Mesenchymal stem cell (in vitro differentiated cells and primary cell): ENCODE measurements around the gene STON2.

Experiments used
- DNase-seq: peaks from one replicate; pipeline ENCODE4 v3.0.0-alpha.2; 2013
- H2AFZ ChIP-seq: one replicate; pipeline ENCODE4 v1.6.1; 2013; ENCODE audit warnings: low read depth, mild to moderate bottlenecking, control low read depth, inconsistent platforms, low read length, moderate library complexity
- H2AK5ac ChIP-seq: 2 replicates; pipeline ENCODE4 v1.6.1; 2013; ENCODE audit warnings: low read length, moderate library complexity, mild to moderate bottlenecking, inconsistent platforms; ENCODE audit not compliant: severe bottlenecking
- H2BK120ac ChIP-seq: one replicate; pipeline ENCODE4 v1.6.1; 2013; ENCODE audit warnings: low read depth, mild to moderate bottlenecking, inconsistent platforms, low read length, moderate library complexity
- H2BK12ac ChIP-seq, 2 experiments: one replicate each; pipeline ENCODE4 v1.6.1; 2013; ENCODE audit warnings: inconsistent platforms in 2 of 2, low read length in 2 of 2, mild to moderate bottlenecking in 2 of 2, moderate library complexity in 2 of 2, control low read depth in 1 of 2
- H2BK15ac ChIP-seq: one replicate; pipeline ENCODE4 v1.6.1; 2013; ENCODE audit warnings: mild to moderate bottlenecking, low read depth, inconsistent platforms; ENCODE audit not compliant: poor library complexity, severe bottlenecking
- H2BK5ac ChIP-seq: 2 replicates; pipeline ENCODE4 v1.6.1; 2013; ENCODE audit warnings: low read depth, mild to moderate bottlenecking, low read length, control low read depth, inconsistent platforms; ENCODE audit not compliant: poor library complexity, severe bottlenecking
- H3K14ac ChIP-seq, 2 experiments: one replicate each; pipeline ENCODE4 v1.6.1; 2013; ENCODE audit warnings: inconsistent platforms in 2 of 2, low read length in 2 of 2, control low read depth in 1 of 2, mild to moderate bottlenecking in 1 of 2, moderate library complexity in 1 of 2
- H3K18ac ChIP-seq, 2 experiments: one replicate each; pipeline ENCODE4 v1.6.1; 2013; ENCODE audit warnings: inconsistent platforms in 2 of 2, low read length in 2 of 2, control low read depth in 1 of 2, low read depth in 1 of 2, mild to moderate bottlenecking in 1 of 2
- H3K23ac ChIP-seq, 2 experiments: one replicate each; pipeline ENCODE4 v1.6.1; 2013; ENCODE audit warnings: inconsistent platforms in 2 of 2, low read length in 2 of 2, mild to moderate bottlenecking in 2 of 2, moderate library complexity in 2 of 2, control low read depth in 1 of 2
- H3K27ac ChIP-seq: 2 replicates; pipeline ENCODE4 v1.5.1; 2013; ENCODE audit warnings: mild to moderate bottlenecking, moderate library complexity, low read length, control low read depth, inconsistent platforms; ENCODE audit not compliant: poor library complexity, severe bottlenecking
- H3K27me3 ChIP-seq, 2 experiments: 2 replicates each; pipeline versions ENCODE4 v1.6.1 to v1.7.0; 2013; ENCODE audit warnings: low read length in 2 of 2, mild to moderate bottlenecking in 2 of 2, moderate library complexity in 2 of 2, control low read depth in 1 of 2, inconsistent platforms in 1 of 2; ENCODE audit not compliant: control insufficient read depth in 1 of 2, insufficient read depth in 1 of 2
- H3K36me3 ChIP-seq, 2 experiments: 2 replicates each; pipeline versions ENCODE4 v1.6.1 to v1.7.0; 2013; ENCODE audit warnings: low read length in 2 of 2, control low read depth in 1 of 2, inconsistent platforms in 1 of 2, low read depth in 1 of 2, mild to moderate bottlenecking in 1 of 2; ENCODE audit not compliant: insufficient read depth in 2 of 2, control insufficient read depth in 1 of 2
- H3K4ac ChIP-seq, 2 experiments: one replicate each; pipeline ENCODE4 v1.6.1; 2013; ENCODE audit warnings: inconsistent platforms in 2 of 2, low read length in 2 of 2, mild to moderate bottlenecking in 2 of 2, moderate library complexity in 2 of 2, control low read depth in 1 of 2, low read depth in 1 of 2
- H3K4me1 ChIP-seq: 2 replicates; pipeline ENCODE4 v1.6.1; 2013; ENCODE audit warnings: low read depth, low read length, control low read depth; ENCODE audit not compliant: control insufficient read depth, insufficient read depth
- H3K4me2 ChIP-seq: 2 replicates; pipeline ENCODE4 v1.6.1; 2013; ENCODE audit warnings: low read length, mild to moderate bottlenecking, inconsistent platforms; ENCODE audit not compliant: poor library complexity, severe bottlenecking
- H3K4me3 ChIP-seq, 2 experiments: 2 replicates each; pipeline versions ENCODE4 v1.5.1 to v1.7.0; 2013; ENCODE audit warnings: low read length in 2 of 2, mild to moderate bottlenecking in 2 of 2, control low read depth in 1 of 2, low read depth in 1 of 2; ENCODE audit not compliant: insufficient read depth in 1 of 2
- H3K79me1 ChIP-seq: replicated peaks from 2 replicates; pipeline ENCODE4 v1.6.1; 2013; ENCODE audit warnings: mild to moderate bottlenecking, control low read depth, low read length, inconsistent platforms; ENCODE audit not compliant: poor library complexity, severe bottlenecking
- H3K9ac ChIP-seq: 2 replicates; pipeline ENCODE4 v1.7.0; 2013; ENCODE audit warnings: mild to moderate bottlenecking, low read length, moderate library complexity
- H3K9me3 ChIP-seq: 2 replicates; pipeline ENCODE4 v1.7.0; 2013; ENCODE audit warnings: mild to moderate bottlenecking, low read length; ENCODE audit not compliant: control insufficient read depth
- H4K8ac ChIP-seq: one replicate; pipeline ENCODE4 v1.6.1; 2013; ENCODE audit warnings: inconsistent platforms, mild to moderate bottlenecking, low read length, moderate library complexity
- H4K91ac ChIP-seq: one replicate; pipeline ENCODE4 v1.6.1; 2013; ENCODE audit warnings: mild to moderate bottlenecking, low read length, inconsistent platforms
- WGBS: methylation state at CpG from one replicate; pipeline ENCODE4 v1.1.7; 2013; ENCODE audit warnings: mixed read lengths; 5-methylcytosine and 5-hydroxymethylcytosine counted together

Gene STON2

DNA sequence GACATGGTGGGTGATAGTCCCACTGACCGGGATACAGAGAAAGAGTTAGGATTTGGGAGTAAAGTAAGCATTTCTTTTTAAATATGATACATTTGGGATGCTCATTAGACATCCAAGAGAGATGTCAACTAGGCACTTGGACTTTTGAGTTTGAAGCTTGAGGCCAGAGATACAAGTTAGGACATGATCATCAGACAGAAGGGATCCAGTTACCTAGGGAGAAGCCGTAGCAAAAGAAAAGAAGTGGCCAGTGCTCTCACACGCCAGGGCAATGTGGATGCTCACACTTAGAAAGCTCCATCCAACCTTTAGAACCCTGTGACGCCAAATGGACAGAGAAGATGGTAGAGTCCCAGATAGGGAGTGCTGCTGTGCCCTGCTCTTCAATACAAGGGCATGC is 14.0 kb upstream of the STON2 start:
- Histone ChIP-seq H2AK5ac (no peak overlapping the region), H4K91ac (no peak overlapping the region), H2BK120ac (no peak overlapping the region), H3K9me3 (no peaks in the 10 kb centered on the region), H3K18ac (no peak overlapping the region), H3K27me3 (peaks cover 0 to 4% of the 10 kb centered on the region in 2 experiments), H3K79me1 (no peaks in the 10 kb centered on the region), H2BK5ac (no peak overlapping the region), H2BK12ac (no peak overlapping the region), H3K4me3 (no peak overlapping the region), H3K4ac (no peak overlapping the region), H4K8ac (no peak overlapping the region), H3K27ac (no peak overlapping the region), H3K36me3 (no peaks in the 10 kb centered on the region), H3K4me1 (peaks cover 2% of the 10 kb centered on the region), H2BK15ac (no peak overlapping the region), H3K4me2 (no peak overlapping the region), H2AFZ (no peak overlapping the region), H3K14ac (no peak overlapping the region), H3K23ac (no peak overlapping the region), H3K9ac (no peak overlapping the region)
- WGBS, result 69% methylated on average over 4 of the region's 4 CpGs
- DNase-seq, result no peak

DNA sequence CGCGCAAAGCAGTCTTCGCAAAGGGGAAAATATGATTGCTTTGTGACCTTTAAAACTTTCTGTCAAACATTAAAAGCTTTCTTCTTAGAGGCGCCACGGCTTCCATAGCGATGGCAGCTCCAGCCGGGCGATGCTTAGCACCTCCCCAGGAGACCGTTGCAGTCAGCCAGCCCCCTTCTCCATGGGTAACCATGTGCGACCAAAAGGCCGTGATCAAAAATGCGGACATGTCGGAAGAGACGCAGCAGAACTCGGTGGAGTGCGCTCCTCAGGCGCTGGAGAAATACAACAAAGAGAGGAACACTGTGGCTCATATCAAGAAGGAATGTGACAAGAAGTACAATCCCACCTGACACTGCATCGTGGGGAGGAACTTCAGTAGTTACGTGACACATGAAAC is 12.7 kb upstream of the STON2 start:
- Histone ChIP-seq H3K4ac (no peak overlapping the region), H3K27ac (no peak overlapping the region), H3K18ac (no peak overlapping the region), H3K27me3 (peaks cover 0 to 4% of the 10 kb centered on the region in 2 experiments), H3K79me1 (no peaks in the 10 kb centered on the region), H3K9ac (no peak overlapping the region), H2BK5ac (no peak overlapping the region), H2BK15ac (no peak overlapping the region), H2BK12ac (no peak overlapping the region), H2BK120ac (no peak overlapping the region), H3K4me1 (peaks cover 2% of the 10 kb centered on the region), H4K8ac (no peak overlapping the region), H3K14ac (no peak overlapping the region), H3K9me3 (no peaks in the 10 kb centered on the region), H4K91ac (no peak overlapping the region), H3K4me2 (no peak overlapping the region), H2AK5ac (no peak overlapping the region), H3K4me3 (no peak overlapping the region), H3K36me3 (no peaks in the 10 kb centered on the region), H2AFZ (no peak overlapping the region), H3K23ac (no peak overlapping the region)
- no peak for DNase-seq
- WGBS, result 64% methylated on average over 19 of the region's 19 CpGs

DNA sequence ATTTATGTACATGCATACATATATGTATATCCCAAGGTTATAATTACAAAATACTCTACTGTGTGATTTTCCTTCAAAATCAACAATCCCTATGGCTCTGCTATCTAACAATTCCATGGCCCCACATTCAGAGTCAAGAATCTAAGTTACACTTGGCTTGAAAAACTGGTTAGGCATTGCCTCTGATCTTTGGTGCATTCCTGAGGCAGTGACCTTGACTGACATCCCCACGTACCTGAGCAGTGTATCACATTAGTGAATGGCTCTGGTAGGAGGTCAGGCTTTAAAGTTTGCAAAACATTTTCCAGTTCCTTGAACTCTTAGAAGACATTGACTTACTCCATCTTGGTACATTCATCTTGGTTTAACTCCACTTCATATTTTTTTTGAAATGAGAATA is 8.5 kb upstream of the STON2 start:
- WGBS, result 67% methylated on average over 1 of the region's 1 CpG
- DNase-seq, result no peak
- H2BK120ac ChIP-seq, result no peak overlapping the region

DNA sequence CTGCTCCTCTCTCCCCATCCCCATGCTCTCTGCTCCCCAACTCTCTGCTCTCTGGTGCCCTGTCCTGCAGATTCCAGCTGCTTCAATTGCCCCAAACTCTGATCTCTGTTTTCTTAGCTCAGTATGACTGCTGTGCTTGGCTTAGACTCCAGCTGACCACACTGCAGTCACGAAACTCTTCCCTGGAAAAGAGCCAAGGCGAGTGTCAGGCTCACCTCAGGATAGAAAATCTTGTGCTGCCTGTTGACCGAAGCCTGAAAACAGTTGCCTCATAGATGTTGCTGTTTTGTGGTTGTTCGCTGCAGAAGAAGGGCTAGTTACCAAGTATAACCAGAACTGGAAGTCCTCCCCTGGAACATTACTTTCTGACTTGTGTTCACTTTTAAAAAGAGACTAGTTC is 6.7 kb upstream of the STON2 start:
- Histone ChIP-seq H2BK15ac (no peak overlapping the region), H3K4ac (no peak overlapping the region), H3K9ac (peak overlapping the region; percentile 47), H2AK5ac (no peak overlapping the region), H2AFZ (no peak overlapping the region), H4K8ac (no peak overlapping the region), H2BK12ac (no peak overlapping the region), H3K18ac (no peak overlapping the region), H3K23ac (no peak overlapping the region), H2BK120ac (no peak overlapping the region), H3K4me3 (no peak overlapping the region), H3K27ac (no peak overlapping the region), H3K14ac (no peak overlapping the region), H4K91ac (no peak overlapping the region), H2BK5ac (no peak overlapping the region), H3K4me2 (no peak overlapping the region), H3K4me1 (no peaks in the 10 kb centered on the region), H3K9me3 (no peaks in the 10 kb centered on the region), H3K79me1 (no peaks in the 10 kb centered on the region), H3K27me3 (peaks cover 0 to 4% of the 10 kb centered on the region in 2 experiments), H3K36me3 (no peaks in the 10 kb centered on the region)
- no peak for DNase-seq
- 54% methylated on average over 3 of the region's 4 CpGs for WGBS

More for the DNA sequence above, 8.5 kb upstream of the STON2 start:
- Histone ChIP-seq H4K8ac (no peak overlapping the region), H3K18ac (no peak overlapping the region), H3K79me1 (no peaks in the 10 kb centered on the region), H2BK5ac (no peak overlapping the region), H3K4me1 (peaks cover 2% of the 10 kb centered on the region), H3K27me3 (peaks cover 0 to 4% of the 10 kb centered on the region in 2 experiments), H2AK5ac (no peak overlapping the region), H2AFZ (no peak overlapping the region), H3K36me3 (no peaks in the 10 kb centered on the region), H2BK15ac (no peak overlapping the region), H3K4ac (no peak overlapping the region), H3K9me3 (no peaks in the 10 kb centered on the region), H3K4me3 (no peak overlapping the region), H3K27ac (no peak overlapping the region), H4K91ac (no peak overlapping the region), H3K23ac (no peak overlapping the region), H3K14ac (no peak overlapping the region), H2BK12ac (no peak overlapping the region), H3K9ac (no peak overlapping the region), H3K4me2 (no peak overlapping the region)
